ENCODE measurements around the gene EPS8.

GRCh38 chr12:15733136-15733535 is 56.1 kb downstream of the EPS8 start:
- TF ChIP-seq POLR2A (IDR thresholded peaks at IDR 0.05) (no peak), CTCF (IDR thresholded peaks at IDR 0.05) (no peak)
